ENCODE data around the gene SAMD14. TPM values are rescaled to one million over a fixed set of nuclear protein-coding genes. Genes with fewer than 3 reads are reported as not detected.
A peak's percentile ranks its signal among the peaks of the same experiment; 100 is the strongest.

Gene SAMD14
- total and polyA plus RNA-seq, 4 donors = 3.3 to 6.2 (median 4.2) TPM

DNA sequence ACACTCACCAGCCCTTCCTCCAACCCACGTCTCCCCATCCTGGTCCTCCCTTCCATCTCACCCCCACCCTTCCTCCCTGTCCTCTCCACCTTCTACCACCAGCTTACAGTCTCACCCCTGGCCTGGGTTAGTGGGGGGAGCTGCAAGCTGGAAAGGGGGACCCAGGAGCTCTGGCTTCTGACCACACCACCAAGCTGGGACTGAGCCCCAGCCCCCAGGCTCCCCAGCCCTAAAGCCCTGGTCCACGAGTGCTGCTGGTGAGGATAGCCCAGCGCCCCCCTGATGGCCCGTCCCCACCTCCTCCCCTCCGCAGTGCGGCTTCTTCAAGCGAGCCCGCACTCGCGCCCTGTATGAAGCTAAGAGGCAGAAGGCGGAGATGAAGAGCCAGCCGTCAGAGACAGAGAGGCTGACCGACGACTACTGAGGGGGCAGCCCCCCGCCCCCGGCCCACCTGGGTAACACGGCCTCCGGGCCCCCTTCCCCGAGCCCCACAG, 42.0 kb downstream of the SAMD14 start:
- DNase-seq = no peak
- peaks cover 0 to 8% (median 0%) of the 10 kb centered on the region in 5 donors for H3K4me1 ChIP-seq (ENCODE audit: control insufficient read depth in 5 of 5, insufficient read depth in 5 of 5, low read length in 5 of 5)
- H3K27me3 ChIP-seq (ENCODE audit: control insufficient read depth in 3 of 3, insufficient read depth in 3 of 3, low read length in 2 of 3) = no peaks in the 10 kb centered on the region
- H3K9me3 ChIP-seq (ENCODE audit: control insufficient read depth in 4 of 4, insufficient read depth in 3 of 4, low read length in 3 of 4) = no peaks in the 10 kb centered on the region
- H3K36me3 ChIP-seq (ENCODE audit: control insufficient read depth in 4 of 4, insufficient read depth in 4 of 4, low read length in 4 of 4) = peaks cover 0 to 31% (median 0%) of the 10 kb centered on the region in 4 donors
- H3K9ac ChIP-seq (ENCODE audit: insufficient read depth in 1 of 2, low read length in 2 of 2) = no peak overlapping the region
- 91% methylated on average over 19 of the region's 19 CpGs for WGBS, 2 donors
- no peak overlapping the region for H3K4me3 ChIP-seq
- TF ChIP-seq, protein P1, sequence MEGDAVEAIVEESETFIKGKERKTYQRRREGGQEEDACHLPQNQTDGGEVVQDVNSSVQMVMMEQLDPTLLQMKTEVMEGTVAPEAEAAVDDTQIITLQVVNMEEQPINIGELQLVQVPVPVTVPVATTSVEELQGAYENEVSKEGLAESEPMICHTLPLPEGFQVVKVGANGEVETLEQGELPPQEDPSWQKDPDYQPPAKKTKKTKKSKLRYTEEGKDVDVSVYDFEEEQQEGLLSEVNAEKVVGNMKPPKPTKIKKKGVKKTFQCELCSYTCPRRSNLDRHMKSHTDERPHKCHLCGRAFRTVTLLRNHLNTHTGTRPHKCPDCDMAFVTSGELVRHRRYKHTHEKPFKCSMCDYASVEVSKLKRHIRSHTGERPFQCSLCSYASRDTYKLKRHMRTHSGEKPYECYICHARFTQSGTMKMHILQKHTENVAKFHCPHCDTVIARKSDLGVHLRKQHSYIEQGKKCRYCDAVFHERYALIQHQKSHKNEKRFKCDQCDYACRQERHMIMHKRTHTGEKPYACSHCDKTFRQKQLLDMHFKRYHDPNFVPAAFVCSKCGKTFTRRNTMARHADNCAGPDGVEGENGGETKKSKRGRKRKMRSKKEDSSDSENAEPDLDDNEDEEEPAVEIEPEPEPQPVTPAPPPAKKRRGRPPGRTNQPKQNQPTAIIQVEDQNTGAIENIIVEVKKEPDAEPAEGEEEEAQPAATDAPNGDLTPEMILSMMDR (IDR thresholded peaks at IDR 0.05; ENCODE audit: control extremely low read depth, extremely low read depth) = no peak
- H3K27ac ChIP-seq (ENCODE audit: low read depth in 1 of 2, low read length in 1 of 2) = no peak overlapping the region
- ATAC-seq (ENCODE audit: insufficient read depth, low FRiP score) = no peak

DNA sequence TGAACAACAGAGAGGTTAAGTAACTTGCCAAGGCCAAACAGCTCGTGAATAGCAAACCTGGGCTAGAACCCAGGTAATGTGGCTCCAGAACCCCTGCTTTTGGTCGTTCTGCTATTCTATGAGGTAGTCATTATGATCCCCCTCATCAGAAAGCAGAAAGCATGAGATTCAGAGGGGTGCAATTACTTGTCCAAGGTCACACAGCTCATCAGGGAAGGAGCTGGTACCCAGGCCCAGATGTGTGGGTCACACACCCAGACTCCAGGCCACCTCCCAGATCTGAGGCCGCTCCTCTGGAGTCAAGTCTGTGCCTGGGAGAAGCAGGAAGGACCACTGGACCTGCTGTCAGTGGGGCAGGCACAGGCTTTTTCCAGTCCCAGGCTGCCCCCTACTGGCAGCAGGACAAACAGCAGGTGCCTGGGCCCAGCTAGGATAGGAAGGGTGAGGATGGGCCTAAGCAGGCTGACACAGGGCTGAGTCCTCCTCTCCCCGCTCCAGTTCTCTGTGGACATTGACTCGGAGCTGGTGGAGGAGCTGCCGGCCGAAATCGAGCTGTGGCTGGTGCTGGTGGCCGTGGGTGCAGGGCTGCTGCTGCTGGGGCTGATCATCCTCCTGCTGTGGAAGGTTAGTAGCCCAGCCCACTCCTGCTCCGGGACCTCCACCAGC, 42.6 kb downstream of the SAMD14 start:
- H3K27ac ChIP-seq (ENCODE audit: low read depth in 1 of 2, low read length in 1 of 2) = no peak overlapping the region
- ATAC-seq (ENCODE audit: insufficient read depth, low FRiP score) = peak; percentile 82
- 55 to 62% methylated on average over 10 of the region's 10 CpGs for WGBS, 2 donors

DNA sequence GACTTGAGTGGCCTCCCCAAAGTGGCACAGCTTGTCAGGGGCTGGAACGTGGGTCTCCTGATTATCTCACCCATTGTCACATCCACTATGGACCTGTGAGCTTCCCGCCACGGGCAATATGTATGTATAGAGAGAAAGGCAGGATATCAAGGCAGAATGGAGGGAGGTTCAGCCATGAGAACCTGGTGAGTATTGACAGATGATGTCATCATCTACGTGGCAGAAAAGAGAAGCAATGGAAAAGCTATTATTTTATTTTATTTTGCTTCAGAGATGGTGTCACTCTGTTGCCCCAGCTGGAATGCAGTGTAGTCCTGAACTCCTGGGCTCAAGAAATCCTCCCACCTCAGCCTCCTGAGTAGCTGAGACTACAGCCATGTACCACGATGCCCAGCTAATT, 48.2 kb downstream of the SAMD14 start:
- Histone ChIP-seq H3K9me3 (ENCODE audit: control insufficient read depth in 4 of 4, insufficient read depth in 3 of 4, low read length in 3 of 4) (no peaks in the 10 kb centered on the region), H3K36me3 (ENCODE audit: control insufficient read depth in 4 of 4, insufficient read depth in 4 of 4, low read length in 4 of 4) (peaks cover 0 to 56% (median 4%) of the 10 kb centered on the region in 4 donors), H3K9ac (ENCODE audit: insufficient read depth in 1 of 2, low read length in 2 of 2) (no peak overlapping the region), H3K4me3 (no peak overlapping the region), H3K27ac (ENCODE audit: low read depth in 1 of 2, low read length in 1 of 2) (no peak overlapping the region), H3K27me3 (ENCODE audit: control insufficient read depth in 3 of 3, insufficient read depth in 3 of 3, low read length in 2 of 3) (no peaks in the 10 kb centered on the region), H3K4me1 (ENCODE audit: control insufficient read depth in 5 of 5, insufficient read depth in 5 of 5, low read length in 5 of 5) (no peaks in the 10 kb centered on the region)
- TF ChIP-seq, protein P1 (IDR thresholded peaks at IDR 0.05; ENCODE audit: control extremely low read depth, extremely low read depth) = no peak
- 77 to 94% methylated on average over 5 of the region's 5 CpGs for WGBS, 2 donors
- no peak for DNase-seq
- no peak for ATAC-seq (ENCODE audit: insufficient read depth, low FRiP score)

More for the DNA sequence above, 42.6 kb downstream of the SAMD14 start:
- Histone ChIP-seq H3K4me3 (no peak overlapping the region), H3K9me3 (ENCODE audit: control insufficient read depth in 4 of 4, insufficient read depth in 3 of 4, low read length in 3 of 4) (no peaks in the 10 kb centered on the region), H3K36me3 (ENCODE audit: control insufficient read depth in 4 of 4, insufficient read depth in 4 of 4, low read length in 4 of 4) (peaks cover 0 to 32% (median 0%) of the 10 kb centered on the region in 4 donors), H3K27me3 (ENCODE audit: control insufficient read depth in 3 of 3, insufficient read depth in 3 of 3, low read length in 2 of 3) (no peaks in the 10 kb centered on the region), H3K9ac (ENCODE audit: insufficient read depth in 1 of 2, low read length in 2 of 2) (no peak overlapping the region), H3K4me1 (ENCODE audit: control insufficient read depth in 5 of 5, insufficient read depth in 5 of 5, low read length in 5 of 5) (peaks cover 0 to 8% (median 0%) of the 10 kb centered on the region in 5 donors)
- TF ChIP-seq, protein P1 (IDR thresholded peaks at IDR 0.05; ENCODE audit: control extremely low read depth, extremely low read depth) = peak; percentile 89
- DNase-seq = peak; percentile 71 to 83 (median 75)

All from lung (tissue), 12 donors.